Neutrophil (primary cell): ENCODE measurements around the gene OSBP2.

ENCODE experiments used
- H3K27ac ChIP-seq: fragments of 200-600 bp; sonication (generic); 2 replicates; pipeline ENCODE4 v1.5.1; 2016; ENCODE audit warnings: mild to moderate bottlenecking, moderate library complexity
- H3K27me3 ChIP-seq: fragments of 200-600 bp; sonication (generic); 2 replicates; pipeline ENCODE4 v1.6.0; 2016; ENCODE audit warnings: mild to moderate bottlenecking
- H3K36me3 ChIP-seq: fragments of 200-600 bp; sonication (generic); 2 replicates; pipeline ENCODE4 v1.5.1; 2017
- H3K4me1 ChIP-seq, 2 experiments: fragments of 200-600 bp in 1 of 2; sonication (generic) in 1 of 2; 1 replicate in 1 of 2; 2 replicates in 1 of 2; pipeline versions ENCODE4 v1.5.1 to v1.6.1; 2013 to 2016; ENCODE audit warnings: low read depth in 1 of 2, low read length in 1 of 2, mild to moderate bottlenecking in 1 of 2, moderate library complexity in 1 of 2; ENCODE audit not compliant: control insufficient read depth in 1 of 2, insufficient read depth in 1 of 2
- H3K4me3 ChIP-seq, 2 experiments: fragments of 200-600 bp in 1 of 2; sonication (generic) in 1 of 2; 1 replicate in 1 of 2; 2 replicates in 1 of 2; pipeline ENCODE4 v1.5.1; 2013 to 2016; ENCODE audit warnings: low read depth in 1 of 2, low read length in 1 of 2, mild to moderate bottlenecking in 1 of 2, moderate library complexity in 1 of 2
- H3K9me3 ChIP-seq: fragments of 200-600 bp; sonication (generic); 2 replicates; pipeline ENCODE4 v1.5.1; 2016
- TF ChIP-seq, protein P1 (sequence below): fragments of 200-600 bp; sonication (generic); IDR thresholded peaks from 2 replicates; pipeline ENCODE4 v1.5.1; 2016; ENCODE audit warnings: antibody characterized with exemption

The OSBP2 gene

DNA sequence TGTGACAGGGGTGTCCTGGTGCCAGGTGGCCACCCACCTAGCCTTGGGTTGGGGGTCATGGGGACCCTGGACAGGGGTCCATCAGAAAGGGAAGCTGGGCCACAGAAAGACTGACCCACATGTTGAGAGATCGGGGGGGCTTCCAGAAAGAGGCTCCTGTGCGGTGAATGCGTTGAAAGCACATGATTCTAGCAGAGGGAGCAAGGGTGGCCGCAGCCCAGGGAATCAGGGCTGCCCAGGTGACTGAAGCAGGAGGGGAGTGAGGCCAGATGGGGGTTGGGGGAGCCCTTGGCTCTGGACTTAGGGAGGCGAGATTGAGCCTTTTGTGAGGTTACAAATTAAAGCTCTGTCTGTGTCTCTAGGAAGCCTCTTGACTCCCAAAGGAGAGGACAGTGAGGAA is 193.2 kb downstream of the OSBP2 start:
- Histone ChIP-seq H3K4me1 (no peaks in the 10 kb centered on the region), H3K36me3 (no peaks in the 10 kb centered on the region), H3K27me3 (no peaks in the 10 kb centered on the region), H3K27ac (no peak overlapping the region), H3K4me3 (no peak overlapping the region), H3K9me3 (no peaks in the 10 kb centered on the region)
- TF ChIP-seq, protein P1, sequence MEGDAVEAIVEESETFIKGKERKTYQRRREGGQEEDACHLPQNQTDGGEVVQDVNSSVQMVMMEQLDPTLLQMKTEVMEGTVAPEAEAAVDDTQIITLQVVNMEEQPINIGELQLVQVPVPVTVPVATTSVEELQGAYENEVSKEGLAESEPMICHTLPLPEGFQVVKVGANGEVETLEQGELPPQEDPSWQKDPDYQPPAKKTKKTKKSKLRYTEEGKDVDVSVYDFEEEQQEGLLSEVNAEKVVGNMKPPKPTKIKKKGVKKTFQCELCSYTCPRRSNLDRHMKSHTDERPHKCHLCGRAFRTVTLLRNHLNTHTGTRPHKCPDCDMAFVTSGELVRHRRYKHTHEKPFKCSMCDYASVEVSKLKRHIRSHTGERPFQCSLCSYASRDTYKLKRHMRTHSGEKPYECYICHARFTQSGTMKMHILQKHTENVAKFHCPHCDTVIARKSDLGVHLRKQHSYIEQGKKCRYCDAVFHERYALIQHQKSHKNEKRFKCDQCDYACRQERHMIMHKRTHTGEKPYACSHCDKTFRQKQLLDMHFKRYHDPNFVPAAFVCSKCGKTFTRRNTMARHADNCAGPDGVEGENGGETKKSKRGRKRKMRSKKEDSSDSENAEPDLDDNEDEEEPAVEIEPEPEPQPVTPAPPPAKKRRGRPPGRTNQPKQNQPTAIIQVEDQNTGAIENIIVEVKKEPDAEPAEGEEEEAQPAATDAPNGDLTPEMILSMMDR, result no peak

DNA sequence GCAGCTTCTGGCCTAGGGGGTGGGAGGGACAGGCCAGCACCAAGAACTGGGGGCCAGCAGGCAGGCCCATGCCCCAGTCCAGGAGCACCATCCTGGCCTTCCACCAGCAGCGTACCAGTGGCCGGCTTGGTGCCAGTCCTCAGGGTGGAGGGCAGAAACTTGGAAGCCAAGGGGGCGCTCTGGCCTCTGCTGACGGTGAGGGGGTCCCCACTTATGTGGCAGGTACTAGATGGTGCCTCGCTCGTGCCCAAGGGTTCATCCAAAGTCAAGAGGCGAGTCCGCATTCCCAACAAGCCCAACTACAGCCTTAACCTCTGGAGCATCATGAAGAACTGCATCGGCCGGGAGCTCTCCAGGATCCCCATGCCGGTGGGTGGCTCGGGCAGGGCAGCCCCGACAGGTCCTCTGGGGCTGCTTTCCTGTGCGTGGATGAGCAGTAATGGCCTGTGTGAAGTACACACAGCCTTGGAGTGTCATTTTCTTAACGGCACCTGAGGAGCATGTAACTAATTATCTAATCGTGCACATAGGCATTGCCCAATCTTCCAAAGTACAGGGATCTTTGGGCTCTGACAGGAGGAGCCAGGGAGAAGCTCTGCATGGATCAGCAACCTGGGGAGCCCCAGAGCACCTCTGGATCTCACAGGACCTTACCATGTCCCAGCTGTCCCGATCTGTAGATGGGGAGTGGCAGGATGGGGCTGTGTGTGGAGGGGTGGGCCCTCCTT is 194.8 kb downstream of the OSBP2 start:
- no peaks in the 10 kb centered on the region for H3K9me3 ChIP-seq
- H3K4me3 ChIP-seq, result no peak overlapping the region
- no peaks in the 10 kb centered on the region for H3K27me3 ChIP-seq
- no peak overlapping the region for H3K27ac ChIP-seq
- H3K4me1 ChIP-seq, result no peaks in the 10 kb centered on the region
- TF ChIP-seq, protein P1, result no peak
- H3K36me3 ChIP-seq, result no peaks in the 10 kb centered on the region

- TF ChIP-seq, protein P1, result no peak
These were observed 195.4 kb downstream of the OSBP2 start for GRCh38 chr22:30889996-30890480.

DNA sequence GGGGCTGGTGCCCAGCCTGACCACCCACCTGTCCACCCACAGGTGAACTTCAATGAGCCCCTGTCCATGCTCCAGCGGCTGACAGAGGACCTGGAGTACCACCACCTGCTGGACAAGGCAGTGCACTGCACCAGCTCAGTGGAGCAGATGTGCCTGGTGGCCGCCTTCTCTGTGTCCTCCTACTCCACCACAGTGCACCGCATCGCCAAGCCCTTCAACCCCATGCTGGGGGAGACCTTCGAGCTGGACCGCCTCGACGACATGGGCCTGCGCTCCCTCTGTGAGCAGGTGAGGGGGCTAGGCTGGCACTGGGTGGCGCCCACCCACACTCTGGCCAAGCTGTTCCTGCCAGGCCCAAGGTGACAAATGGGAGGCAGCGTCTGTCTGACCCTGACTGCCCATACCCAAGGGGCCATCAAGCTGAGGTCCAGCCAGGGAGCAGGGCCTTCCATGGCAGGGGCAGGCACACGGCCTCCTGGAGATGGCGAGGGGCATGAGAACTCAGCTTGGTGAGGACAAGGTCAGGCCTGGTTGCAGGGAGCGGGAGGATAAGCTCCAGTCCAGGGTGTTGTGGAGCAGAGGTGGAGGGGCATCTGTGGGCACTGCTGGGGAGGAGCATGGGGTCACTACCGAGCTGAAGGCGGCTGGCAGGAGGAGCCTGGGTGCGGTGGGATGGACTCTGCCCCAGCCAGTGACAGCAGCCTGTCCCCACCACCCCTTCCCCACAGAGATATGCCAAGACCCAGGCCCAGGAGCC is 196.2 kb downstream of the OSBP2 start:
- no peaks in the 10 kb centered on the region for H3K27me3 ChIP-seq
- no peaks in the 10 kb centered on the region for H3K4me1 ChIP-seq
- H3K36me3 ChIP-seq, result no peaks in the 10 kb centered on the region
- H3K4me3 ChIP-seq, result no peak overlapping the region
- H3K27ac ChIP-seq, result no peak overlapping the region
- H3K9me3 ChIP-seq, result no peaks in the 10 kb centered on the region
- TF ChIP-seq, protein P1, result no peak

More at GRCh38 chr22:30889996-30890480, 195.4 kb downstream of the OSBP2 start:
- Histone ChIP-seq H3K4me3 (no peak overlapping the region), H3K4me1 (no peaks in the 10 kb centered on the region), H3K27ac (no peak overlapping the region), H3K27me3 (no peaks in the 10 kb centered on the region), H3K36me3 (no peaks in the 10 kb centered on the region), H3K9me3 (no peaks in the 10 kb centered on the region)

DNA sequence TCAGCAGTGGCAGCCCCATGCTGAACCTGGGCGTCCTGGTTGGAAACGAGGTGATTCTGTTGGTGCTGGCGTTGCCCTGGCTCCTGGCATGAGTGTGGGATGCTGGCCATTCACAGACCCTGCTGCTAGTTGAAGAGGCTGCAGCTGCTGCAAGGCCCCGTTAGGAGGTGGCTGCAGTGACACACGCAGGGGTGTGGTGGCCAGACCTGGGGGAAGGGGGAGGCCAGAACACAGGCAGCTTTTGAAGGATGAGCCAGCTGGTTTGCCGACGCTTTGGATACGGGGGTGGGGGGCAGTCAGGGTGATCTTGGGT is 196.7 kb downstream of the OSBP2 start:
- Histone ChIP-seq H3K27me3 (no peaks in the 10 kb centered on the region), H3K9me3 (no peaks in the 10 kb centered on the region), H3K27ac (no peak overlapping the region), H3K4me3 (no peak overlapping the region), H3K4me1 (no peaks in the 10 kb centered on the region), H3K36me3 (no peaks in the 10 kb centered on the region)
- TF ChIP-seq, protein P1, result no peak
